ENCODE data around the gene SRD5A1. TPM values are rescaled to one million over a fixed set of nuclear protein-coding genes. Genes with fewer than 3 reads are reported as not detected.
A peak's percentile ranks its signal among the peaks of the same experiment; 100 is the strongest.

Gene SRD5A1
- total RNA-seq, 2 experiments from 2014 or later, result 16.7 to 32.5 TPM

DNA sequence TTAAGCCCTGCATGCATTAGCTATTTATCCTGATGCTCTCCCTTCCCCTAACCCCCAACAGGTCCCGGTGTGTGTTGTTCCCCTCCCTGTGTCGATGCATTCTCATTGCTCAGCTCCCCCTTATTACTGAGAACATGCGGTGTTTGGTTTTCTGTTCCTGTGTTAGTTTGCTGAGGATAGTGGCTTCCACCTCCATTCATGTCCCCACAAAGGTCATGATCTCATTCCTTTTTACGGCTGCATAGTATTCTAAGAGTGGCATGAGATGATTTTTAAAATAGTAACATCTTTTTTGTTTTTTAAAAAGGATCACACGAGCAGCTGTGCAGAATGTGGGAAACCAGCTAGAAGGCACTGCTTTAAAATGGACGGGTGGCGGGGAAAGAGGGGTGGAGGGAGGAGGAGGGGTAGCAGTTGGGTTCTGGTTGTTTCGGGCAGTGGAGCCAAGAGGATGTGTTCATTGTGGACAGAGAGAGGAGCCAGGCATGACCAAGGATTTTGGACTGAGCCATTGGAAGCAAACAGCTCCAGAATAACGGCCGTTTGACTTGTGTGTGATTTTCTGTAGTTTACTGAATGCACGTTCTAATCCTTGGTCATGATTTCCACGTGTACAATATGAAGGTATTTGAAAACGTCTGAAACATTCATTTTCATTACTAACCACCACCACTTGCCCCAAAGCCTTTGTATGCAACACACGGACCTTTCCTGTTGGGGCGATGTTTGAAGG, 78.3 kb downstream of the SRD5A1 start:
- H3K27ac ChIP-seq (ENCODE audit: low read depth, low read length, poor library complexity, severe bottlenecking), result peak overlapping the region; percentile 70
- intact Hi-C loops (cut with micrococcal nuclease; ENCODE audit: unreplicated experiment), result loop anchor here (1.0 to 2.0 kb wide), 4 partner anchors 17 to 59 kb away; no protein-coding TSS in a partner anchor
- no TSS peak for BruUV-seq (replicated peaks)

DNA sequence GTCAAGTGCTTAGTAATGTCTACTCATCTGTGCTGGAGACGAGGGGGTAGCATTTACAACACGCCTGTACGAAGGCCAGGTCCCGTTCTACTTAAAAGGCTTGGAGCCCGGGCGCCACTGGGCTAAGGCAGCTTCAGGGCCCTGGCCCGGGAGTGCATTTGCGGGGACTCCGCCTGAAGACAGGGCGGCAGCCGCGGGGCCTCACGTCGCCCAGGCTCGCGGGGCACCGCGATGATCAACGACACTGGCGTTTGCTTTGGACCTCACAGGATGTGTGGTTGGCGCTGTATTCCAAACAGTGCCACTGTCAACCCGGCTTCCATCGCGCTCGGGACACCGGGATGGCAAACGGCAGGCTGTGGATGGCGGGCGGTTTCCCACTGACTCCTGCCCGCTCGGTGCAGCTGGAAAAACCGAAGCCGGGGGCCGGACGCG, 78.9 kb downstream of the SRD5A1 start:
- no peak for TF ChIP-seq EZH2phosphoT487 (IDR thresholded peaks at IDR 0.05; ENCODE audit: borderline replicate concordance, low read depth, low read length)
- TF ChIP-seq, protein P1, sequence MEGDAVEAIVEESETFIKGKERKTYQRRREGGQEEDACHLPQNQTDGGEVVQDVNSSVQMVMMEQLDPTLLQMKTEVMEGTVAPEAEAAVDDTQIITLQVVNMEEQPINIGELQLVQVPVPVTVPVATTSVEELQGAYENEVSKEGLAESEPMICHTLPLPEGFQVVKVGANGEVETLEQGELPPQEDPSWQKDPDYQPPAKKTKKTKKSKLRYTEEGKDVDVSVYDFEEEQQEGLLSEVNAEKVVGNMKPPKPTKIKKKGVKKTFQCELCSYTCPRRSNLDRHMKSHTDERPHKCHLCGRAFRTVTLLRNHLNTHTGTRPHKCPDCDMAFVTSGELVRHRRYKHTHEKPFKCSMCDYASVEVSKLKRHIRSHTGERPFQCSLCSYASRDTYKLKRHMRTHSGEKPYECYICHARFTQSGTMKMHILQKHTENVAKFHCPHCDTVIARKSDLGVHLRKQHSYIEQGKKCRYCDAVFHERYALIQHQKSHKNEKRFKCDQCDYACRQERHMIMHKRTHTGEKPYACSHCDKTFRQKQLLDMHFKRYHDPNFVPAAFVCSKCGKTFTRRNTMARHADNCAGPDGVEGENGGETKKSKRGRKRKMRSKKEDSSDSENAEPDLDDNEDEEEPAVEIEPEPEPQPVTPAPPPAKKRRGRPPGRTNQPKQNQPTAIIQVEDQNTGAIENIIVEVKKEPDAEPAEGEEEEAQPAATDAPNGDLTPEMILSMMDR (conservative IDR thresholded peaks at IDR 0.05; ENCODE audit: low read length), result no peak; the same call in 1 of the 2 replicates
- Histone ChIP-seq H3K9me2 (ENCODE audit: insufficient read depth, low read length) (no peaks in the 10 kb centered on the region), H3K36me3 (ENCODE audit: insufficient read depth, low read length) (peaks cover 18% of the 10 kb centered on the region), H4K20me1 (ENCODE audit: insufficient read depth, low read length) (peaks cover 25% of the 10 kb centered on the region), H3K27ac (ENCODE audit: low read depth, low read length, poor library complexity, severe bottlenecking) (peak overlapping the region; percentile 70), H2AFZ (ENCODE audit: low read length) (peak overlapping the region; percentile 56), H3K4me1 (ENCODE audit: insufficient read depth, low read length, poor library complexity, severe bottlenecking) (peaks cover 49% of the 10 kb centered on the region), H3K9me3 (ENCODE audit: low read length) (no peaks in the 10 kb centered on the region), H3K4me3 (ENCODE audit: low read depth, low read length, poor library complexity, severe bottlenecking) (peak overlapping the region; percentile 71), H3K79me2 (ENCODE audit: insufficient read depth, low read depth, low read length) (peaks cover 26% of the 10 kb centered on the region), H3K4me2 (ENCODE audit: low read length) (peak overlapping the region; percentile 95)
- DNase-seq (ENCODE audit: low spot score), result peak; percentile 56
- CTCF ChIA-PET (ENCODE audit: unreplicated experiment), result no interaction called here
- POLR2A ChIA-PET, result interaction anchor here (1.0 to 2.3 kb wide), 4 partner anchors 10 to 79 kb away, joined by 6 to 9 read pairs (median 8); partner anchors contain the start of genes NSUN2 and SRD5A1
- intact Hi-C loops (cut with micrococcal nuclease; ENCODE audit: unreplicated experiment), result loop anchor here (1.0 to 2.0 kb wide), 4 partner anchors 17 to 60 kb away; no protein-coding TSS in a partner anchor
- BruUV-seq (replicated peaks), result TSS peak; percentile 86

More for the DNA sequence above, 78.3 kb downstream of the SRD5A1 start:
- peak overlapping the region; percentile 71 for H3K4me3 ChIP-seq (ENCODE audit: low read depth, low read length, poor library complexity, severe bottlenecking)
- H3K4me1 ChIP-seq (ENCODE audit: insufficient read depth, low read length, poor library complexity, severe bottlenecking), result peaks cover 43% of the 10 kb centered on the region
- ChIA-PET POLR2A (interaction anchor here (0.6 to 2.3 kb wide), 5 partner anchors 11 to 488 kb away, joined by 5 to 9 read pairs (median 8); partner anchors contain the start of genes NSUN2 and SRD5A1), CTCF (ENCODE audit: unreplicated experiment) (no interaction called here)
- H3K9me2 ChIP-seq (ENCODE audit: insufficient read depth, low read length), result no peaks in the 10 kb centered on the region
- DNase-seq (ENCODE audit: low spot score), result no peak
- peak overlapping the region; percentile 56; the same call in 1 of the 2 replicates for H2AFZ ChIP-seq (ENCODE audit: low read length)
- TF ChIP-seq, protein P1 (conservative IDR thresholded peaks at IDR 0.05; ENCODE audit: low read length), result peak; percentile 39; the same call in 1 of the 2 replicates
- TF ChIP-seq EZH2phosphoT487 (IDR thresholded peaks at IDR 0.05; ENCODE audit: borderline replicate concordance, low read depth, low read length), result no peak
- H3K9me3 ChIP-seq (ENCODE audit: low read length), result no peaks in the 10 kb centered on the region
- peaks cover 19% of the 10 kb centered on the region for H4K20me1 ChIP-seq (ENCODE audit: insufficient read depth, low read length)
- H3K4me2 ChIP-seq (ENCODE audit: low read length), result peak overlapping the region; percentile 95
- peaks cover 21% of the 10 kb centered on the region for H3K79me2 ChIP-seq (ENCODE audit: insufficient read depth, low read depth, low read length)
- H3K36me3 ChIP-seq (ENCODE audit: insufficient read depth, low read length), result peaks cover 12% of the 10 kb centered on the region

All from OCI-LY7 (cell line).